RKO (cell line): ENCODE data around the gene STIM1.

Experiments used
- DNase-seq: peaks from one replicate; pipeline ENCODE4 v3.0.0-alpha.2; 2016; ENCODE audit warnings: low spot score

The STIM1 gene

DNA sequence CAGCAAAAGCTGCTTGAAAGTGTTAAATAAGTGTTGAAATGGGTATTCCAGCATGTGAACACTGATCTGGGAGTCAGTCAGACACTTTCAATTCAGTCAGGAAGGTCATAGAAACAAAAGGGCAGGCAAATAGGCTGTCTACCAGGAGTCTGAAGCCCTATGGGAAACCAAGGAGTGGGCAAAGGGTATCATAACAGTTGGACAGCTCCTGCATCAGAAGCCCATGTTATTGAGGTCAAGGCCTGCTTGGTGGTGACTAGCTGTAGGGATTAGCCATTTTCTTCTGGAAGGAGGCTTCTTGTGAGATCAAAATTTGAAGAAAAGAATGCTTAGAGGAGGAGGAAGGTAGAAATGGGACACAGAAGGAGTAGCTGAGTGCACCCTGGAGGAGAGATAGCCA, 97.3 kb downstream of the STIM1 start:
- DNase-seq = no peak

DNA sequence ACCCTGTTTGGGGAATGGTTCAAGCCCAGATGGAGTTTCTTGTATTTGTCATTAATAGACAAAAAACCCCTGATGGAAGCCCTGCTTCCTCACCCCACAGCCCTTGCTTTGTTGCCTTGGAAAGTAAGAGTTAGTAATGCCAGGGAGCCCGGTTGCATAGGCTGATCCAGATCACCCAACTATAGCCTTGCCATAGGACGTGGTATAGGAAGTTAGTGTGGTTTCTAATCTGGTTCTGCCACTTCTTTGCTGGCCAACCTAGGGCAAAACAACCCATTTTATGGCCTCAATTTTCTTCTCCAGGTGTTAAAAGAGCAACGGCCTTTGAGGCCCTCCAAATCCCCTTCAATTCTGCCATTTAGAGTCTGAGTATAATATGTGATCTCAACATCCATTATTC, 97.9 kb downstream of the STIM1 start:
- DNase-seq = no peak

DNA sequence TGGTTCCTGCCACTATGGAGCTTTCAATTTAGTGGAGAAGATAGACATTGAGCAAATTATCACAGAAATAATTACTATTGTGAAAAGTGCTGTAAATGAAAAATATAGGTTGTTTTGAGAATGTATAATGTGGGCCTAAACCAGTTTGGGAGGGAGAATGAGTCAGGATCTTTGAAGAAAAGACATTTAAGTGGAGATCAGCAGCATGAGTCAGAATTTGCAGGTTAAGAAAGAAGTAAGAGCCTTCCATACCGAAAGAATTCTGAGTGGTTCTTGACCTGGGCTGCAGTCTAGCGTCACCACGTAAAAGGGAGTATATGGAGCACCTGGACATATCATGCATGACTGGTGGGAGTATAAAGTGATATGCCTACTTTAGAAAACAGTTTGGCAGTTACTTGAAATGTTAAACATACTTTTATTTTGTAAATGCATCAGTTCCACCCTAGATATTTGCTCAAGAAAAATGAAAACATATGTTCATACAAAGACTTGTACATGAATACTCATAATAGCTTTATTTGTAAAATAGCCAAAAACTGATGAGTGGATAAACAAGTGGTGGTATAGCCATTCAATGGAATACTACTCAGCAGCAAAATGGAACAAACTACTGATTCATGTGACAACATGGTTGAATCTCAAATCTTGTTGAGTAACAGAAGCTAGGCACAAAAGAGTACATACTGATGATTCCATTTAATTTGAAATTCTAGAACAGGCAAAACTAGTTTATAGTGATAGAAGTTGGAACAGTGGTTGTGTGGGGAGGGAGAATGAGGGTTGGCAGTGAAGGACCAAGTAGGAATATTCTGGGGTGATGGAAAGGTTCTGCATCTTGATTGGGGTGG, 99.2 kb downstream of the STIM1 start:
- no peak for DNase-seq

DNA sequence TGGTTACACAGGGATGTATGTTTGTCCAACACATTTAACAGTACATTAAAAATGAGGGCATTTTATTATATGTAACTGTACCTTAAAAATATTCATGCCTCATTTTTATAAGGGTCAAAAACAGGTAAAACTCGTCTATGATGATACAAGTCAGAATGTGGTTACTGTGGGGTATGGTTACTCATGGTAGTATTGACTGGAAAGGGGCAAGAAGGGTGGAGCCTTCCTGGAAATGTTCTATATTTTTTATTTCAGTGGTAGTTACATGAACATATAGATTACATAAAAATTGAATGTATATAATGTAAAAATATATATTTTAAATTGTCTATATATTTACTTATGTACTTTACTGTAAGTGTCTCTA, 99.8 kb downstream of the STIM1 start:
- no peak for DNase-seq

DNA sequence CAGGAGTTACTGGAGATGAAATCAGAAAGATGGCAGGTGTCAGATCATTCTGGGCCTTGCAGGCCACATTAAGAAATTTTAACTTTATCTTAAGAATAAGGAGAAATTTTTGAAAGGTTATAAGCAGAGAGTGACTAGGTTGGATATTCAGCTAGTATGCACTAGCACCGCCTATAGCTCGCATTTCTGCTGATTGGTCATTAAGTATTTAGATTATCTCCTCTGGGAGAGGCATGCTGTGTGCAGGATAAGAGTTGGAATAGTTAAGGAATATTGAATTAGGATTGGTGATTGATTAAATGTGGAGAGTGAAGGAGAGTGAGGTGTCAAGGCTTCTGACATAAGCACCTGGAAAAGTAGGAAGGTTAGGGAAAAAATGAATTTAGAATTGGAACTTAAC, 100.6 kb downstream of the STIM1 start:
- DNase-seq = no peak

DNA sequence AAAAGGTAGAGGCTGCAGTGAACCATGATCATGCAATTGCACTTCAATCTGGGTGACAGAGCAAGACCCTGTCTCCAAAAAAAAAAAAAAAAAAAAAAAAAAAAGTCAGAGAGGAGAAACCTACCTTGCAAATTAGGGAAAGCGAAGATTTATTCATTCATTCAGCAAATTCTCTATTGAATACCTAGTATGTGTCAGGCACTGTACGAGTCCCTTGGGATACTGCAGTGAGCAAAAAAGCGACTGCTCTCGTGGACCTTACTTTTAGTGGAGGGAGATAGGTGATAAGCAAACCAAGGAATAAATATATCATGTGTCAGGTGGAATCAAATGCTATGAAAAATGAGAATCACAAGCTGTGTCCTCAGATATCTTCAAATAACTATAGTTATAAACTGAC, 101.3 kb downstream of the STIM1 start:
- DNase-seq = no peak

DNA sequence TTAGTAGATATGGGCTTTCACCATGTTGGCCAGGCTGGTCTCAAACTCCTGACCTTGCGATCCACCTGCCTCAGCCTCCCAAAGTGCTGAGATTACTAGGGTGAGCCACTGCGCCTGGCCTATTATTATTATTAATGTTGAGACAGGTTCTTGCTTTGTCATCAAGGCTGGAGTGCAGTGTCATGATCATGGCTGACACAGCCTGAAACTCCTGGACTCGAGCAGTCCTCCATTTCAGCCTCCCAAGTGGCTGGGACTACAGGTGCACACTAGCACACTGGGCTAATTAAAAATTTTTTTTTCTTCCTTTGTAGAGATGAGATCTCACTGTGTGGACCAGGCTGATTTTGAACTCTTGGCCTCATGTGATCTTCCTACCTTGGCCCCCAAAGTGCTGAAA, 102.0 kb downstream of the STIM1 start:
- DNase-seq = no peak

DNA sequence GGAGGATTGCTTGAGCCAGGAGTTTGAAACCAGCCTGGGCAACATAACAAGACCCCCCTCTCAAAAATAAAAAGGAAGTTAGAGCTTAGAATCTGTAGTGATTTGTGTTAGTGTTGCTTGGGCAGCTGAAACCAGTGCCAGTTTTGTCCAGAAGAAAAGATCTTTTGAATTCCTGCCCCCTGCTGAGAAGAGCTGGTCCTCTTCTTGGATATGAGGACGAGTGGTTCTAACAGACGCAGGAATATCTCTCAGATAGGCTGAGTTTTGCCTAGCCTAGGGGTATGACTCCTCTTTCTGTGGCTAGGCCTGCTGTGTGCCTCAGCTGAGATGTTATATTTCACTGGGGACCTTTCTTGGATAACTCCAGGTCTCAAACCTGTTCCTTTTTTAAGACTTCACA, 102.8 kb downstream of the STIM1 start:
- no peak for DNase-seq

DNA sequence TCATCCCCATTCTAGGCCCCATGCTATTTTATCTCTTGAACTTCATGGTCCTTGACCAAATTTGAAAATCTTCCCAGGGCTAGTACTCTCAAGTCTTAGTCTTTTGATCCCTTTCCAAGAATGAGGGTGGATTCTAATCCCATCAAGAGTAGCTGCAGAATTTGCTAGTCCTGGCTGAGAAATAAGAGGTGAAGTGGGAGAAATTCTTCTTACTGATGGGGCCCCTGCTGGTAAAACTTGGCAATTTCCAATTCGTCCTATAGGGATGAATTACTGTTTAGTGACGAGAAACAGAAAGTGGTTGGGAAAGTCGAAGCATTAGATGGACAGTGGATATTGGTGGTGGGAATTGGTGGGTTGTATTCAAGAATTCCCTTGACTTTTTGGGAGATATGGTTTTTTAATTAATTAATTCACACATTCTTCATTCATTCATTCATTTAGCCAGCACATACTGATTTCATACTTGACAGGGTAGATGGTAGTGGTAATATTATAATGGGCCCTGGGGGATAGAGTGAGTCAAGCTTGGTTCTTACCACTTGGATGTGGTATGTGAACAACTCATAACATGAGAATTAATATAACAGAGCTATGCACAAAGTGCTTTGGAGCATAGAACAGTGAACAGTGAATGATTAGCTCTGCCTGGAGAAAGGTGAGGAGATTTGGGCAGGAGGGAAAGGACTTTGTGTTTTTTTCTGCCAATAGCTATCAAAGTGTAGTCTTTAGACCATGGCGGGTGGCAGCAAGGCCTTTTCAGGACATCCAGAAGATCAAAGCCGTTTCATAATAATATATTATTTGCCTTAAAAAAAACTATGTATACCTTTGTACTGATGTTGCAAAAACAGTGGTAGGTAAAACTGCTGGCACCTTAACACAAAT, 103.8 kb downstream of the STIM1 start:
- peak; percentile 38 for DNase-seq

DNA sequence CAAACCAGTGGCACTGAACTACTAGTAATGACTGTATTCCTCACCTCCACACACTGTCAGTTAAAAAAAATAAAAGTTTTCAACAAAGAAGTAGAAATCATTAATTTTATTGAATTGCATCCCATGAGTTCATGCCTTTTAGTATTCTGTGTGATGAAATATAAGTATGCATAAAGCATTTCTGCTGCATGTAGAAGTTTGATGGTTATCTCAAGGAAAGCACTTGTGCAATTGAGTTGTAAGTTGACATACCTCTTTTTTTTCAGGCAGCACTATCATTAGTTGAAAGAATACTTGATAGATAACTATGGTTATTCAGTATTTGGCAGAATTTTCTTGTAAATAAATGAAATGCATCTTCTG, 104.4 kb downstream of the STIM1 start:
- no peak for DNase-seq

DNA sequence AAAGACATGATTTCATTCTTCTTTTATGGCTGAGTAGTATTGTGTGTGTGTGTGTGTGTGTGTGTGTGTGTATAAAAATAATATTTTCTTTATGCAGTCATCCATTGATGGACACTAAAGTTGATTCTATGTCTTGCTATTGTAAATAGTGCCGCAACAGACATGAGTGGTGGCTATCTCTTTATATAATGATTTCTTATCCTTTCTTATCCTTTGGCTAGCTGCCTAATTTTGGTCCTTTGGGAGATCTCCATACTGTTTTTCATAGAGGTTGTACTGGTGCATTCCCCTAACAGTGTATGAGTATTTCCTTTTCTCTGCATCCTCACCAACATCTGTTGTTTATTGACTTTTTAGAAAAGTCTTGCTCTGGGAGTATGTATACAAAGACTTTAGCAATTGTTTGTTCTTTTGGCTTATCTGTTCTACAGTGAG, 107.0 kb downstream of the STIM1 start:
- DNase-seq = no peak

DNA sequence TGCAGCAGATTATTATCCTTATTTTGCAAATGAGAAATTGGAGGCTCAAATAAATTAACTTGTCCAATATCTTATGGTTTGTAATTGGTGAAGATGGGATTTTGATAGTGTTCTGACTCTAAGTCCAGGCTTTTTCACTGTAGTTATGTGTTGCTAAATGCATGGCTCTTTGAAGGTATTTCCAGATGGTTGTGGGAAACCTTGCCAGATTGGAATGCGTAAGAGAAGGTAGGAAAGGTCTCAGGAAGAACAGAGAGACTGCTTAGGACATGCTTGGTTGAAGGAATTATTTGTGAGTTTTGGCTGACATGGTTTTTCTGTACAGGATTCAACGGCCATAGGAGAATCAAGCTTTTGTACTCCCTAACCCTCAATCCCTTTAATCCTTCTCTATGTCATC, 108.6 kb downstream of the STIM1 start:
- DNase-seq = no peak

DNA sequence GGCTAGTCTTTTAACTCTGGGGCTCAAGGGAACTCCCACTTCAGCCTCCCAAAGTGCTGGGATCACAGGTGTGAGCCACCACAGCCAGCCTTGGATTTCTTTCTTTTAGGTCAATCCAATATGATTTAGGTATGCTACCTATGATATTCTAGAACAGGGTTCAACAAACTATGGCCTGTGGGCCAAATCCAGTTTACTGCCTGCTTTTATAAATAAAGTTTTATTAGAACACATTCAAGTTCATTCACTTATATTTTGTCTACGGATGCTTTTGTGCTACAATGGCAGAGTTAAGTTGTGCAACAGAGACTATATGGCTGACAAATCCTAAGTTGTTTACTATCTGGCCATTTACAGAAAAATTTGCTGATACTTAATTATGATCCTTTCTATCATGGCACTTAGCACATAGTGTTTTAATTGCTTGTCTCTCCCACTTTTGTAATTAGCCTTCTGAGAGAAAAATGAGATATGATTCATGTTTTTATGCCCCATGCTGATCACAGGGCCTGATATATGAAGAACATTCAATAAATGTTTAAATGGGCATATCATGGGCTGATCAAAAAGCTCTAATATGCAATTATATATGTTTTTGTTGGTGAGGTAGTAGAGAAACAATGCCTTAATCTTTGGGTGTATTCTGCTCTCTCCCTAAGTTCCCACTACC, 109.6 kb downstream of the STIM1 start:
- DNase-seq = no peak

DNA sequence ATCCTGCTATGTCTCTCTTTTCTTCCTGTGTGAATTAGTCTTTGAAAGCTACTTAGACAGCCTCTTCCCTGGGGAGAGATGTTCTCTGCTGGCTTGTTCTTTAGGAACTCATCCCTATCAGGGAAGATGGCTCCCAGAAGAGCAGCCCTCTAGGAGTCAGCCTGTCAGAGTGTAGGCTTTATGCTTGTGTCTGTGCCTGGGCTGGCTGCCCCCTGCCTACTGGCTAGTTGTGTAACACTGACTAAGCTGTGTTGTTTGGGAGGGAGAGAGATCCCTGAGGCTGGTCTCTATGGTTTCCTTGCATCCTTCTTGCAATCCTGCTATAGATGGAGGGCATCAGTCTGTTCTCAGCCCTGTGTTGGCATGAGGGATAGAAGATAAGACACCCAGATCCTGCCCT, 112.2 kb downstream of the STIM1 start:
- DNase-seq = no peak

DNA sequence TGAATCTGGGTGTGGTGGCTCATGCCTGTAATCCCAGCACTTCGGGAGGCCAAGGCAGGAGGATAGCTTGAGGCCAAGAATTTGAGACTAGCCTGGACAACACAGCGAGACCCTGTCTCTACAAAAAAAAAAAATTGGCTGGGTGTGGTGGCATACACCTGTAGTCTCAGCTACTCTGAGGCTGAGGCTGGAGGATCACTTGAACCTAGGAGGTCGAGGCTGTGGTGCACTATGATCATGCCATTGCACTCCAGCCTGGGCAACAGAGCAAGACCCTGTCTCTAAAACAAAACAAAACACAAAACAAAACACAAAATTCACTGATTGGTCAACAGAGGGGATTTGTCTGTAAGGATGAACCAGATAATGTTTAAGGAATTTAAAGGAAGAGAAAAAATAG, 113.7 kb downstream of the STIM1 start:
- DNase-seq = no peak

DNA sequence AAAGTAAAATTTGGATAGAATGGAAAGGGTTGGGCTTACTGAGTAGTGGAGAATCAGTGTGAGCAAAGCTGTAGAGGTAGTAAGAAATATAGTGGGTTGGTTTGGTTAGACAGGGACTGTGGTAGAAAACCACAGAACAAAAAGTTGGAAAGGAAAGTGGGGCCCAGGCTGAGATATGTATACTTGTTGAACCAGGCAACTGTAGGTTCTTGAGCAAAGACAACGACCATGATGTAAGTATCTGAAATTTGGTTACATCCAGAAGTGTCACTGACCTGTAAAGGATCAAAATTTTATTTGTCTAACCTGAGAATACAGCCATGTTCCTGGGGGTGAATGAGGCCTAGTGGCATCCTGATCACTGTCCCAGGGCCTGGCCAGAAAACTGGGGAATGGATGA, 114.1 kb downstream of the STIM1 start:
- DNase-seq = no peak

DNA sequence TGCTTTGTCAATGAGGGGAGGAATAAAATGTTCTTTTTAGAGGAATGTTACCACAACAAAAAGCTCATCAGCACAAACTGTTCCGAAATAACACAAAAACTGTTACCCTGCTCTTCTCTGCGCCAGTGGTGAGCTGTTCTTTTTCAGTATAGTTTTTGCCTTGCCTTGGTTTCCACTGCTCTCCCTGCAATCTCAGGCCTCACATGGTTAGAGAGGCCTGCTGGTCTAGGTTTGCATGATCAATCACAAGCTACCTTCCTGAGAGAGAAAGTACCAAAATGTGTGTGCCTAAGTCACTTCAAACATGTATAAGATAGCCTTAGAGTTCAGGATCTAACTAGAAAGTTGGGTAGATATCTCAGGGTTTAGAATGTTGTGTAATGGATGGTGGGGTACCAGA, 114.6 kb downstream of the STIM1 start:
- DNase-seq = no peak

DNA sequence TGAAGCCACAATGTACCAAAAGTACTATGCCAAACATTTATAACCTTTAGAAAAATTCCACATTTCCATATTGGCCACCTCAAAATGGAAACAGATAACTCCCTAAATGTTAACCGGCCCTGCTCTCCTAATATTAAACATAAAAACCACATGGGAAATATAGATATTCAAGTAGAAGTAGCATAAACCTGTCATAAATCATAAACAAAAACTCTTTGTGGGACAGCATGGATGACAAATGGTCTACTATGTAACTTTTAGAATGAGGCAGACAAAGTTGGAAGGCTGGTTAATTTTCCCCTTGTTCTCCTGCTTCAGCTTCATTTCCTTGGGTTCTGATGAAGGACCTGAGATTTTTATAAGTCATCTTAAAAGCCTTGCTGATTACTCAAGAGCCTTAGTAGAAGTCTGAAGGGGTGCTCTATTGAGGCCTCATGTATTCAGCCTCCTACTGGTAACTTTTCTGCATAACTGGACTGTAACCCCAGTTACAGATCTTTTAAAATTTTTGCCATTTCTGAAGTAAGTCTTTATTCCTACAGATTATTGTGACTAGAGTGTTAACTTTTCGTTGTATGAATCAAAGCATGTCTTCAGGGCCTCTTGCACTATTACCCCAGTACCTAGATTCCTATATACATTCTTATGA, 116.4 kb downstream of the STIM1 start:
- peak; percentile 37 for DNase-seq

DNA sequence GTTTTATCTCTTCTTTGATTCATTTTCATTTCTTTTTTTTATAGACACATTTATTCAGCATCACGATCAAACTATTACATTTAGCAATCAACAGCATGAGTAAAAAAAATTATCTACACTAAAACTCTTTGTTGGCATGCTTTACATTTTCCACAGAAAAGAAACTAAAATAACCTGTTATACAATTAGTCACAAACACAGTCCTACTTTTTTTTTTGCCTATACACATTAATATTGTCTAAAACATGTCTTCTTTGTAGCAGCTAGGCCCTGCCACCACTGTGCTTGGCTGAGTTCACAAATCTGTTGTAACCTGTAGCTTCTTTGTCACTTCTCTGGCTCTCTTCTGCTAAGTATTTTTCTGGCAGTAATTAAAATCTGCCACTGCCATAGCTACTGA, 117.0 kb downstream of the STIM1 start:
- no peak for DNase-seq

DNA sequence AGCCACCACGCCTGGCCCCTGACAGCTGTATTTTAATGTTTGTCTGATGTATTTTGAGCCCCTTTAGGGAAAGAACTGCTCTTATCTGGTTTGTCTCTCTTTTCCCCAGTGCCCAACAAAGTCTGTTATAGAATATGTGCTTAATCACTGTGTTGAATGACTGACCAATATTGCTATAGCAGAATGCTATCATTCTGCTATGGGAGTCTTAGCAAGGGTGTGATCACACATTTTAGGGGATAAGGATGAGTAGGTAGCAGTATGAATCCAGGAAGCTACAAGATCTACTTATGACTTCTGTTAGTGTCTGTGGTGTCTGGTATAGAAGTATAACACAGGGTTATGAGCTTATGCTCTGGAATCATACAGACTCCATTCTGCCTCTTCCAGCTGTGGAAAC, 121.6 kb downstream of the STIM1 start:
- no peak for DNase-seq

DNA sequence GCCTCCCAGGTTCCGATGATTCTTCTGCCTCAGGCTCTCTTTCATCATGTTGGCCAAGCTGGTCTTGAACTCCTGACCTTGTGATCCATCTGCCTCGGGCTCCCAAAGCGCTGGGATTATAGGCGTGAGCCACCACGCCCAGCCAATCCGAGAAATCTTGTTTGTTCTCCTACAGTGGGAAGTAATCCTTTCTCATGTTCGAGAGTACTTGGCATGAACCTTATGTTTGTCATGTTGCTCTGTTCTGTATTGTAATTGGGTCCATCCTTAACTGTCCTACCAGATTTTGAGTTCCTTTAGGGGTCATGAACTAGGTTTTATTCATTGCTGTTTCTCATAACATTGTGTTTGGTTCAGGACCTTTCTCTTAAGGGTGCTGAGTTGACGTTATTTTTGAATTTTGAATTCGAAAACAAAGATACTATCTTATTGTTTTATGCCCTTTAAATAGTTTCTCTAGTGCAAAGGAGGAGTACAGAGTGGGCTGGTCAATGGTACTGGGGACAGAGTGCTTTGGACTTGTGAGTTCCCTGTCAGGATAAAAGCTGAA, 125.7 kb downstream of the STIM1 start:
- no peak for DNase-seq

DNA sequence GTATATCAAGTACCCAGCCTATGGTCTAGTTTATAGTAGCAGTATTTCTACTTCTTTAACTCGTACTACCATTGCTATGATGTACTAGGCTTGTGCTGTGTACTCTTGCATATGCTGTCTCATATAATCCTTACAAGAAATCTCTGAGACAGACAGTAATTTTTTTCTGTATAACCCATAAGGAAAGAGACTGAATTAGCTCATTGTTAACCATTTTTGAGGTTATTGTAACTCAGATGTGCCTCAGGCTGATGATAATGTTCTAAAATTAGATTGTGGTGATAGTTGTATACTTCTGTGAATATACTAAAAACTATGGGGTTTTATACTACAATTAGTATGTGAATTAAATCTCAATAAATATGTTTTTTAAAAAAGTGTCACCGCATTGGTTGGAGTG, 127.0 kb downstream of the STIM1 start:
- DNase-seq = no peak
